Midbrain (tissue), 1 donor: Measurements from ENCODE around the gene TRRAP.
A peak's percentile ranks its signal among the peaks of the same experiment; 100 is the strongest.
"Not testable (repeated sequence)": the region's sequence is repeated elsewhere in the genome, so short reads cannot be mapped to it uniquely, and the experiment has no call there.

Experiments used
- DNase-seq: peaks from one replicate; lab custom pipeline; 2025; lab: John Stamatoyannopoulos, UW

Gene TRRAP

DNA sequence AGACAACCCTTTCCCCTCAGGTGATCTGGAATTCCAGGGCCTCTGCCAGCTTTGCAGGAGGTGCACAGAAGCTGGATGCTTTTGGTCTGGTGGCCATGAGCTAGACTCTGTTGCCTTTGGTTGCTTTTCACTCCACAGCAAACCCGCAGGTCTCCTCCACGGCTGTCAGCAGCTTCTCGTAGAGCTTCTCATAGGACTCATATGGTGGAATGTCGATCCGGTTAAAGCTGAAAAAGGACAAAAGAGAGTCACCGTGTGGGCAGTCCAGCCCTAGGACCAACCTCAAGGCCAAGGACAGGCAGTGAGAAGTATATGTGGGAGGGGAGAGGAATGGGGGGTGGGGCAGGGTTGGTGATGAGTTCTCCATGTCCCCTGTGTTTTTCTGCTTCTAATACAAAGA is 152.1 kb downstream of the TRRAP start:
- DNase-seq = no peak

DNA sequence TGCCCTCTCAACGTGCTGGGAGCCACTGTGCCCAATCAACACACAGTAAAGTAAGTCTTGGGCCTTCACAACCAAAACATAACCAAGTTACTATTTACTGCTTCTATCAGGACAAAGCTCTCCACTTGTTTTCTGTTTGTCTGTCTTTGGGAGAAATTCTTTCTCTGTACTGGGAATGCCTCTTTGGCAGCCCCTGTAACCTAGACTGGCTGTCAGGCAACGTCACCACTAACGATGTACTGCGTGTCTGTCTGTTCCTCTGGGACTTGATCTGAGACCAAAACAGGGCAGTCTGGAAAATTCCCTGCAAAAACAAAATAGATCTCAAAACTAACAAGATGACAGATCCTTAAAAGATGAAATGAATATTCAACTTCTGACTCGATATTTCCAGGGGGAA is 152.6 kb downstream of the TRRAP start:
- DNase-seq = no peak

DNA sequence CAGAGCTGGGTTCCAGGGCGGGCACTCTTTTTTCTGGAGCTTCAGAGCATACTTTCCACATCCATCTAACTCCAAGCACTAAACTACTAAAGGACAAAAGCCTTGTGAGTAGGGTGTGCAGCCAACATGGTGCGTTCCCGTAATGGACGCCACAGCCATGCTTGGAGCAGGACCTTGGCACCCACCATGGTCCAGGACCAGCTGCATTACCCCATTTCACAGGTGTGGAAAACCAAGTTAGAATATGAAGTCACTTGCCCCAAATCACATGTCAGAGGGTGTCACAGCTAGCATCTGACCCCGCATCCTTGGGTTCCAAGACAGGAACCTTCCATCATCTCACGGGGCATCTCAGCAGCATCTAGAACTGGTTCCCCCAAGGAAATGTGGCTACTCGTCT is 153.2 kb downstream of the TRRAP start:
- DNase-seq = no peak

DNA sequence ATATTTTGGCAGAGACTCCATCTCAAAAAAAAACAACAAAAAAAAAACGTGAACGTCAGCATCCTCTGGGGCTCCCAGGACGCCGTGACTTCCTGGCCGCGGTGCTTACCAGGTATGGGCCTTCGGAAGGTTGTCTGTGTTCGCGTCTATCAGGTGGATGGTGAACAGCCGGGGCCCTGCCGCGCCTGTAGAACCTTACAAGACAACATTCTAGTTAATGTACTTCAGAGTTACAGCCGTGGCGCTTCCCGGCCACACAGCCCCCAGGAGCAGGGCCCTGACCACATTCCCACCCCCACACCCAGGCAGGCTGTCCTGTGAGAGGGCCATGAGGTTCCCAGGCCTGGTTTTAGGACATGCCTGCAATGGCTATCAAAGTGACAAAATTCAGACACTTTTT is 154.6 kb downstream of the TRRAP start:
- no peak for DNase-seq

DNA sequence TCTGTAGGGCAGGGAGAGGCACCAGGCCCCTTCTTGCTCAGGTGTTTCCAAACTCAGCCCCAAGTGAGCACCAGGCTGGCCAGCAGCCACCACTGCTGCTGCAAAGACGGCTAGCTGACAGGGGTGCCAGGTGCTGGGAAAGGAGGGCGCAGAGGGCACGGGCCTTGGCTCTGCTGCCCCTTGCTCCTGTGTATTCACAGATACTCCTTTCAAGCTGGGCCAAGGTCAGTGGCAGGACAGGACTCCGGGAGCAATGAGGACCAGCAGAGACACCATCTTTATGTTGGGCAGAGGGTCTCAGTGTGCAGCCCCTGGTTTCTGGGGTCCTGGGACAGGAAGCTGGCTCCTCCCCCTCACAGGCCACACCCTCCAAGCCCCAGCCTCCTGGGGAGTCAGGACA is 155.4 kb downstream of the TRRAP start:
- DNase-seq = no peak

DNA sequence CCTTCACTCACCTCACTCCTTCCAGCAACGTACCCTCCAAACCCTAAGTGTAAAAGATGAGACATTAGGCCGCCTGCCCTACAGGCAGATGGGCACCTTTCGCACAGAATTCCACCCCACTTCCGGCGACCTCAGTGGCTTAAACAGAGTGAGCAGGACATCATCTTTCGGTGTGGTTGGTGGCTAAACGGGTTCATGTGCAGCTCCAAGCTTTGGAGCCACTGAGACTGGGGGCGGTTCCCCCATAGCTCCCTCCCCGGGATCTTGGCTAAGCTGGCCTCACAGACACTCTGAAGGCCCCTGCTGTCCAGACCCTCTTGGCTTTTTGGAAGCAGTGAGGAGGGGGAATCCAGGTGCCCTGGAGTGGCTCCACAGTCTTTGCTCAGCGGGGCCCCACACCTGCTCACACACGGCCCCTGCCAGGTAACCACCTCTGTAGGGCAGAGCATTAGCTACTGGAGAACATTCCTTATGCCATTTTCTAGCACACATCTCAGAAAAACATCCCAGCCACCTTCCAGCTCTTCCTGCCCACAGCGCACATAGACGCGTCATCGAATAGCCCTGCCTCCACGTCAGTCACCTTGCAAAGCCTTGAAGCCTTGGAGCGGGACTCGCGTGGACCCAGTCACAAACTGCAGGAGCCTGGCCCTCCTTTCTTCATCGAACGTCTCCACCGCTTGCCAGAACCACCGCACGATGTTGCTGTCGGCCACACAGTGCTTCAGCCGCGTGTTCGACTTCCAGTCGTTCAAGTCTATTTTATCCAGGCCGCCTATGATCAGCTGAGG is 156.8 kb downstream of the TRRAP start:
- no peak for DNase-seq

DNA sequence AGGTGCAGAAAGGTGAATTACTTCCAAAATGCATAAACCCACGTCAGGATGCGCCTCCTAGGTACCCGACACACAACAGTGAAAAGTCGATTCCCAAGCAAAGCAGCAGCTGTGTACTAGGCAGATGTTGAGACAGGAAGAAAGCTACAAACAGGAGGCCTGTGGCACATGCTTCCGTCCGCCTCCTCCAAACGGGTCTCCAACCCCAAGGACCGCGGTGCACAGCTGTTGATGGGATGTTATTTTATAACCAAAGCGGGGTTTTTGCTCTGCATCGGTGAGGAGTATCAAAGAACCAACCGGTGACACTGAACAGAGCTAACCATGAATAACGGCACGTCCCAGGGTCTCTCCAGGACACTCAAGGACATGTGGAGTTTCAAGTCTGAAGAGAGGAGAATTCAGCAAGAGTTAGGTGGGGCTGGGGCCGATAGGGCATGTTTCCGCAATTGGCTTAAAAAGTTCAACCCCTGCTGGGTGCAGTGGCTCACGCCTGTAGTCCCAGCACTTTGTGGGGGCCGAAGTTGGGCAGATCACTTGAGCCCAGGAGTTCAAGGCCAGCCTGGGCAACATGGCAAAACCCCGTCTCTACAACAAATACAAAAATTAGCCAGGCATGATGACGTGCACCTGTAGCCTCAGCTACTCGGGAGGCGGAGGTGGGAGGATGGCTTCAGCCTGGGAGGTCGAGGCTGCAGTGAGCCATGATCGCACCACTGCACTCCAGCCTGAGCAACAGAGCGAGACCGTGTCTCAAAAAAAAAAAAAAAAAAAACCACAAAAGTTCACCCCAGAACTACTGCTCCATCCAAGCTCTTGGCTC is 157.6 kb downstream of the TRRAP start:
- no peak for DNase-seq

DNA sequence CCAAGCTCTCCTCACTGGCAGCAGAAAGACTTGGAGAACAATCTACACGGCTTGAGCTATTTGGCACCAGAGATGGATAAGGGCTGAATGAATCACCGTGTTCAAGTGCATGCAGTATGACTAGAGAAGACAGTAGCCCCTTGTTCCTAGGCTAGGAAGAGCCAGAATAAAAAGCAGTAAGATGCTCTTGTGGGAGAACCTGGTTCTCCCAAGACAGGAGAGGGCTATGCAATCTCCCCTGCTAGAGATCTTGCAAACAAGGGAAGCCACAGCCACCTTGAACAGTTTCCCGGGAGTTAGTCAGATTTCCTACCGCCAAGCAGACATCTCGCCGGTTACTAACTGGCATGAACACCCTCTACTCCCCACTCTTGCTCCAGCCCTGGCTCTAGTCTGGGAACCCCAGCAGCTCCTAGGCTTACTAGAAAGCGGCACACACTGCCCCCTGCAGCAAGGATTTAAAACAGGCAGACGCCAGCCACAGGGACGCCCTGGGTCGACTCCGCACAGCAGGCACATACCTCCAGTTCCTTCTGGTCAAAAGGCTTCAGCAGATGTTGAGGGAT is 158.3 kb downstream of the TRRAP start:
- DNase-seq = peak; percentile 62

DNA sequence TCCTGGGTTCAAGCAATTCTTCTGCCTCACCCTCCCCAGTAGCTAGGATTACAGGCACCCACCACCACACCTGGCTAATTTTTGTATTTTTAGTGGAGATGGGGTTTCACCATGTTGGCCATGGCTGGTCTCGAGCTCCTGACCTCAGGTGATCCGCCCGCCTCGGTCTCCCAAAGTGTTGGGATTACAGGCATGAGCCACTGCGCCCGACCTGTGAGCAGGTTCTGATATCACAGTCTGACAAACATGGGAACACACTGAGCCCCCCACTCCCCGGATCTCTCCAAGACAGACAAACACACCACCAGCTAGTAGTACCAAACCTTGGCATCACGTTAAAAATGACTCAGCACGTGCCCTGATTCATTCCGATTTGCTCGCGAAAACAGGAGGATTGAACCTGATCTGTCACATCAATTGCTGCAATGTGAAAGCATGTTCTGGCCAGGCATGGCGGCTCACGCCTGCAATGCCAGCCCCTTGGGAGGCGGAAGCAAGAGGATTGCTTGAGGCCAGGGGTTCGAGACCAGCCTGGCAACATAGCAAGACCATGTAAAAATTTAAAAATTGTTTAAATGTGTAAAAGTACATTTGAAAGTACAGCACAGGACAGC is 159.1 kb downstream of the TRRAP start:
- no peak for DNase-seq

DNA sequence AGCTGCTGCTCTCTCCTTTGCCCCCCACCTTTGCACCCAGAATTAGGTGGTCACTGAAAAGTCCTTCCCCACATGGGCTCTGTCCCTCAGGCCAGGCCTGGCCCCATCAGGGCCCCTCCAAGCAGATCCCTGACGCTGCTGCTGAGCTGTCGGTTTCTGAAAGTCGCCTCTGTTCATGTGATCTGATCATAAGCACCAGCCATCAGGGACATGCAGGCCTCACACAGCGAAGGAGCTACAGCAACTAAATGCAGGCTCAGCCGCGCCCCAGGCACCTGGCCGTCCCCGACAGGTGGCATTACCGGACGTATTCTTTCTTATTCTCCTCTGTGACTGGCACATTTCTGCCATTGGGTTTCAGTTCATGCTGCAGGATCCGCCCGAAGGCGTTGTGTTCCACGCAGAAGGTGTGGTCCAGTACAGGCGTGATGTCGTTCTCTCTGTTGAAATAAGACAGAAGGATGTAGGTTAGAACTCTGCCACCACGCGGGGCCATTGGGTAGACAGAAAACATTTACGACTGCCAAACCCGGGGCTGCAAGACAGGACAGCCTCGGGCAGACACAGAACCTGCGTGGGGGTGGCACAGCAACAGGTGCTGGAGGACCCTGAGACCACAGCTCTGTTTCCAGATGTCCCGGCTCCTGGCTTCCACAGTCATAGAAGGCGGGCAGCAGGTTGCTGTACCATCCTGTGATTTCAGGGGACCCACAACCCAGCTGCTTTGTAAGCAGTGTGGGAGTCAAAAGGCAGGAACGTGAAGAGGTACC is 159.9 kb downstream of the TRRAP start:
- DNase-seq = no peak

DNA sequence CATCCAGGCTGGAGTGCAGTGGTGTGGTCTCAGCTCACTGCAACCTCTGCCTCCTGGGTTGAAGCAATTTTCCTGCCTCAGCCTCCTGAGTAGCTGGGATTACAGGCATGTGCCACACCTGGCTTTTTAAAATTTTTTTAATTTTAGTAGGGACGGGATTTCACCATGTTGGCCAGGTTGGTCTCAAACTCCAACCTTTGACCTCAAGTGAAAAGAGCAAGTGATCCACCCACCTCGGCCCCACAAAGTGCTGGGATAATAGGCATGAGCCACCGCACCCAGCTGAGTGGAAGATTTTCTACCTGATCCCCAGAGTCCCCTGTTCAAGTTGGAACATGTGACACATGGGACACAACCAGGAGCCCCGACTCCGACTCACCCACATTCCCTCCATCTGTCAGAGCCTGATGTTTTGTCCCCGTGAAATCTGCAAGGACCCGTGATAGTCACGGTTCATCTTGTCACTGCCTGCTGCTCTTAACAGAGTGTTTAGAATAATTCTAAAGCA is 161.1 kb downstream of the TRRAP start:
- no peak for DNase-seq

DNA sequence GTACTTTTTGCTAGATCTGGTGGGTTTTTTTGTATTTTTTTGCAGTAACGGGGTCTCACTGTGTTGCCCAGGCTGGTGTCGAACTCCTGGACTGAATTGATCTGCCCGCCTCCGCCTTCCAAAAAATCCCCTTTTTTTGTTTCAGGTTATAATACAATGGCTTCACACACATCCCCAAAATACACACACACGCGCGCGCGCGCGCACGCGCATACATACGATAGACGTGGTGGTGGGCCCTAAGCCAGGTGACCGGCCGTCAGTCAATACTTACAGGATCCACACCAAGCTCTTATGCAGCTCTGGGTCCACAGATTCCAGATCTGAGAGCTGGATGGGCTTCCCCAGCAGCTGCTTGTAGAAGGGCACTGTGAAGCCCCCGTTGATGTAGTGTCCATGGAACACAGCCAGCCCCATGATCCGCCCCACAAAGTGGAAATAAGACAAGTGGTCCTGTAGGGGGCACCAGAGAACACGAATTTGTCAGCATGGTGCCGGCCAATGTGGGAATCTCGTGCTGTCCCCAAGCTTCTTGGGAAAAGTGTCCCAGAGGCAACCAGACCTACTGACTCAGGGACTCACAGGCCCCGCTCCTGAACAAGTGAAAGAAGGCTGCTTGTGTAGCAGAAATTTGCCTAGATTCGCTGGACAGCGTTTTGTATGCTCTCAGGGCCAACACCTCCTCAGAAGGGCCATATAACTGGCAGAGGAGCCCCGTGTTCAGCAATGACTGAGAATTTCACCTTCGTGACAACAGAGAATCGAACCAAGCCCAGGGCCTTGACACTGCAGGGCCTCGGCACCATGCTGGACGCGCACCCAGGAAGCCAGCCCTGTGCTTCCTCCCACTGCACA is 162.0 kb downstream of the TRRAP start:
- peak; percentile 84 for DNase-seq

DNA sequence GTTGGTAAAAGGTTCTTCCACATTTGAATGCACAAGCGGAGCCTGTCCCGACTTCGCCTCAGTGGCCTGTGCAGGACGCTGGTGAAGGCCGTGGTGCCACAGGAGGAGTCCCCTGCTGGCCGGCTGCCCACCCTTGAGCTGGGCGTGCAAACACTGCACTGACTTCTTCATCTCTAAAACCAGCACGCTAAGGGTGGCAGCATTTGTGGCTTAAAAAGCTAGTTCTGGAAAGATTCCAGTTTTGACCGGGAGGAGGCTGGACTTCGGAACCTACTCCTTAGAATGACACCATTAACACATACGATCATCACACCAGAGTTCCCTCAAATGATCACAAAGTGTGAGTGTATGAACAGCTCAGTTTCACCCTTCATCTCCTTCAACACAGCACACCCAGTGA is 163.2 kb downstream of the TRRAP start:
- no peak for DNase-seq

DNA sequence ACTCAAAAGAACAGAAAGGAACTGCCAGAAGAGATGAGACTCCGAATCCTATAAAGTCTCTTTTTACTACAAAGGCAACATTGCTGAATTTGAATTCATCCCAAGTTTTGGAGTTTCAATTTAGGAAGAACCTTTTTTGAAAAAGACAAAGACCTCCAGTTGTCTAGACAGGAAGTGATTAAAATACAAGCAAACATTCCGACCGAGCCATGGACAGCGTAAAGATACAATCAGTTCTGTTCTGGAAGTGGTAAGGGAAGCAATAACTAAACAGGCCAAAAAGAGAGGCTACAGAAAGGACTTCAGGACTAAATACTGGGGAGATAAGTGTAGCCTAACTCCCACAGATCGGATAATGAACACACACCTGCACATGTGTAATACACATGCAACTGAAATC is 164.6 kb downstream of the TRRAP start:
- no peak for DNase-seq

DNA sequence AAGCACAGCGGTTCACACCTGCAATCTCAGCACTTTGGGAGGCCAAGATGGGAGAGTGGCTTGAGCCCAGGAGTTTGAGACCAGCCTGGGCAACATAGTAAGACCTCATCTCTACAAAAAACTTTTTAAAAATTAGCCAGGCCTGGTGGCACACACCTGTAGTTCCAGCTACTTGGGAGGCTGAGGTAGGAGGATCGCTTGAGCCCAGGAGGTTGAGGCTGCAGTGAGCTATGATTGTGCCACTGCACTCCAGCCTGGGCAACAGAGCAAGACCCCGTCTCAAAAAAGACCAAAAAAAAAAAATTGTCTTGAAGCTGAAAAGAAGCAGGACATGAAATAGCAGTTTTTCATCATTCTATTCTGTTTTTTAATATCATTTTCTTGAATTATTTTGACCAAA is 166.5 kb downstream of the TRRAP start:
- not testable (repeated sequence) for DNase-seq

DNA sequence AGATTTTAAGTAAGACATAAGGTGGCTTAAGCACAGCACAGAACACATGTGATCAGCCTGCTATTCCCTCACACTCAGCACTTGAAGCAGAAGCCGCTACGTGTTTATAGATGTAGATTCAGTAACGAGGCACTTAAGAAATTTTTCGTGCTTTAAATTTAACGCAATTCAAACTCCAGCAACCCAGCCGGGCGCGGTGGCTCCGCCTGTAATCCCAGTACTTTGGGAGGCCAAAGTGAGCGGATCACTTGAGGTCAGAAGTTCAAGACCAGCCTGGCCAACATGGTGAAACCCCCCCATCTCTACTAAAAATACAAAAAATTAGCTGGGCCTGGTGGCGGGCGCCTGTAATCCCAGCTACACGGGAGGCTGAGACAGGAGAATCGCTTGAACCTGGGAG is 167.9 kb downstream of the TRRAP start:
- DNase-seq = not testable (repeated sequence)

DNA sequence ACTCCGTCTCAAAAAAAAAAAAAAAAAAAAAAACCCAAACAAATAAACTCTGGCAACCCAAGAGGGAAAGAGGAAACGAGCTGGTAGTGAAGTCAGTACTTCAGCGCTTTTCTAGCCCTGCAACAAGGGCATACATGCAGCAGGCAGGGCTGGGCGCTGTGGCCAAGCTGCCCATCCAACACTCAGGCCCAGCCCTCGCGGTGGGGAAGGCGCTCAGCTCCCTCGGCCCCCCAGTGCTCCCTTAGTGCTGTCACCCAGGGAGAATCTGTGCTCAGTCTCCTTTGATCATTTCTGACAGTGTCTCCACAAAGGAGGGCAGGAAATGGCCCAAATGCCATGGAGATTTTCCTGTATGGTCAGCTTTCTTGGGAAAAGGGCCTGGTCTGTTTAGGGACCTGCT is 168.4 kb downstream of the TRRAP start:
- DNase-seq = no peak

DNA sequence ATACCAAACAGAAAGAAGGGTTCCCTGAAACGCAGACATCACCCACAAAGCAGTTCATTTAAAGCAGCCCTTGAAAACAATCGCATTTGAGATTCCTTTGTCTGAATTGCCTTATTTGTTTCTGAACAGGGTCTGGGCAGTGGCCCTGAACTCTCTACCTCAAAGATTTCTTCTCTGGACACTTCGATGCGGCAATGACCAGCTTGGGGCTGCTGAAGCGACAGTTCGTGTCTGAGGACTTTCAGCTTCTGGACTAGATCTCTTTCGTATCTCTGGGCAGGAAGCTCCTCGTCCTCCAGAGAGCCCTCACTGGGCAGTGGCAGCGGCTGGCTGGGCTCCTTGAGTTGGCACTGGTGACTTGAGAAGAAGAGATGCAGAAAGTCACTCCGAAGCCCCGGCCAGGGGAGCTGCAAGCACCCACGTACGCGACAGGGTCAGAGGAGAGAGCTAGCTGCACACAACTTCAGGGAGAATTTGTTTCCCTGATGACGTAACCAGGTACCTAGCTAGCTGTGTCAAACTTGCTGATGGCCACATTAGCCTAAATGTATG is 169.3 kb downstream of the TRRAP start:
- no peak for DNase-seq

DNA sequence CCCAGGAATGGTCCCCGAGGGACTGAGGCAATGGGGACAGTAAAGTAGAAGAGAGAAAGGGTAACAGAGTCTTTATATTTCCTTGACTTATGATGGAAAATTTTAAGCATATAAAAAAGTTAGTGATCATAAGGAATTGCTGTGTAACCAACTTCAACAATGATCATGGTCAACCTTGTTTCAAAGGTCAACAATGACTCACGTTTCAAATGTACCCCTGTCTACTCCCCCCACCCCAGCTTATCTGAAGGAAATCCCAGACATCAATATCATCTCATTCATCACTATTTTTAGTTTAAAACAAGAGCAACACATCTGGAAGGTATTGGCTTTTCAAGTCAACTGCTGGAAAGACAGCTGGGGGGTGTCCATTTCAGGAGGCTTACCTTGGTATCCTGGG is 172.6 kb downstream of the TRRAP start:
- DNase-seq = no peak

DNA sequence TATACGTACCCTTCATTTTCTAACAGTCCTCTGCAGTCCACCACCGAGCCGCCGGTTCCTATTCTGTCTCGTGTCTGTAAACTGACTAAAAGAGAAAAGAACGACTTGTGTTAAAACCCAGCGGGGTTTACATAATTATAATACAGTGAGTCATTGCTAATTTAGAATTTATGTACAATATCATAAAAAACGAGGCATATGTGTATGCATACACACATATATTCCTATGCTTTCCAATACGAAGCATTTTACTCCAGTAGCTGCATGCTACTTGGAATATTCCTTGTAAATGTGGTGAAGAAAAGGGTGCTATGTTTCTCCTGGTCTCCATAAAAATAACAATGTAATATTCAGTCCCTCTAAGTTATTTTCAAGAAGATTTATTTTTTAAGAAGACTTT is 176.4 kb downstream of the TRRAP start:
- DNase-seq = no peak
